ENCODE measurements around the gene PTGDR2. TPM values are rescaled to one million over a fixed set of nuclear protein-coding genes. Genes with fewer than 3 reads are reported as not detected.

PTGDR2 gene
- total RNA-seq, 2 donors from 2014 or later, result 0.34 to 0.46 TPM

DNA sequence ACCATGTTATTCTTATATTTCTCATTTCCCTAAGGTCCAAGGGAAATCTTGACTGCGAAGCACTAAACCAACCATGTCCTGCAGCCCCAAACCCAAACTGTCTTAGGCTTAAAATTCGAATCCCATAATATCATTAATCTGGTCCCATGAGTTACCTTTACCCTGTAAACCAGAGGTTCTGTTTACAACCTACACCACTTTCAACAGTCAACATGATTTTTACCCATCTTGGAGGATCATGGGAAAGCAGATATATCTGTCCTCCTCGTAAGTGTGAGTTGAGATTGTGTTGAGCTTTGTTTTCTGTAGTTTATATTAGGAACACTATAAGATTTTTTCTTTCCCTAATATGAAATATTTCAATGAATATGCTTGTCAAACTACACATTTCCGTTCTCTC, 44.2 kb upstream of the PTGDR2 start:
- Histone ChIP-seq H3K27me3 (replicated peaks; ENCODE audit: insufficient read depth) (no peaks in the 10 kb centered on the region), H3K4me1 (replicated peaks) (peaks cover 6% of the 10 kb centered on the region), H3K4me3 (no peak overlapping the region), H3K36me3 (peaks cover 21 to 42% of the 10 kb centered on the region in 2 donors), H3K27ac (no peak overlapping the region), H3K9me3 (no peaks in the 10 kb centered on the region)
- WGBS, result 76% methylated on average over 4 of the region's 4 CpGs
- TF ChIP-seq POLR2A (IDR thresholded peaks at IDR 0.05), result no peak
- no peak for TF ChIP-seq POLR2AphosphoS5 (IDR thresholded peaks at IDR 0.05)
- TF ChIP-seq, protein P1, sequence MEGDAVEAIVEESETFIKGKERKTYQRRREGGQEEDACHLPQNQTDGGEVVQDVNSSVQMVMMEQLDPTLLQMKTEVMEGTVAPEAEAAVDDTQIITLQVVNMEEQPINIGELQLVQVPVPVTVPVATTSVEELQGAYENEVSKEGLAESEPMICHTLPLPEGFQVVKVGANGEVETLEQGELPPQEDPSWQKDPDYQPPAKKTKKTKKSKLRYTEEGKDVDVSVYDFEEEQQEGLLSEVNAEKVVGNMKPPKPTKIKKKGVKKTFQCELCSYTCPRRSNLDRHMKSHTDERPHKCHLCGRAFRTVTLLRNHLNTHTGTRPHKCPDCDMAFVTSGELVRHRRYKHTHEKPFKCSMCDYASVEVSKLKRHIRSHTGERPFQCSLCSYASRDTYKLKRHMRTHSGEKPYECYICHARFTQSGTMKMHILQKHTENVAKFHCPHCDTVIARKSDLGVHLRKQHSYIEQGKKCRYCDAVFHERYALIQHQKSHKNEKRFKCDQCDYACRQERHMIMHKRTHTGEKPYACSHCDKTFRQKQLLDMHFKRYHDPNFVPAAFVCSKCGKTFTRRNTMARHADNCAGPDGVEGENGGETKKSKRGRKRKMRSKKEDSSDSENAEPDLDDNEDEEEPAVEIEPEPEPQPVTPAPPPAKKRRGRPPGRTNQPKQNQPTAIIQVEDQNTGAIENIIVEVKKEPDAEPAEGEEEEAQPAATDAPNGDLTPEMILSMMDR (IDR thresholded peaks at IDR 0.05), result no peak
- intact Hi-C loops (cut with DNase I), result loop anchor here (1.0 to 5.0 kb wide), 2 partner anchors 69 to 123 kb away; no protein-coding TSS in a partner anchor
- DNase-seq (ENCODE audit: low spot score), result no peak

DNA sequence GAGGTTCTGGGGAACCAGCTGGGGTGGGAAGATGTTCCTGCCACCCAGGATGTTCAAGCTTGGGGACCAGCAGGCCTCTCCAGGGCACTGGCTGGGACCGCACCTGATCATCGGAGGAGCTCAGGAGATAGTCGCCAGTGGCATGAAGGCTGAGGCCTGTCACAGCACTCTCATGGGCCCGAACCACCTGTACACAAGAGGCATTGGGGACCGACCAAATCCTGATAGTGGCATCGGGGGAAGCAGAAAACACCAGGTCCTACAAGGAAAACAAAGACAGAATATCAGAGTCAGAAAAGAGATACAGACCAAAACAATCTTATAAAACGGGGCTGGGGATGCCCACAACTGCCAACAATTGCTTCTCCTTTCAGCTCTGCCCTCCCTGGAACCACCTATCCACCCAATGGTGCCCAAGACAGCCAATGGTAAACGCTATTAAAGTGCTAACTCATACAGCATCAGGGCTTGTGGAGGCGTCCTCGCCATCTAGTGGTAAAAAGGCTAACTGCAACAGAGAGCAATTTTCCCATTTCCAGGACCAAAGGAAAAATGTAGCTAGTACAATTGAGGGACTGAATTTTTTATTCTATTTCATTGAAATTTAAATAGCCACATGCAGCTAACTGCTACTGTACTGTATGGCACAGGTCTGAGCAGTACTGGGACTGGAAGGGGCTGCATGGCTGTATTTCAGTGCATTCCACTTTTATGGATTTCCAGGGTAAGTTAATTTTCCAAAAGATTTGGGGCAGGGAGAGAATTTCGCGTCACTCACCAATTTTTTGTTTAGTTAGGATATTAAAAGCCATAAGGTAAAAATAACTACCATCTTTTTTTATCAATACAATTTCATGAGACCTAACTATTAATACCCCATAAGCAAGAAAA, 43.5 kb upstream of the PTGDR2 start:
- Histone ChIP-seq H3K4me1 (replicated peaks) (no peaks in the 10 kb centered on the region), H3K9me3 (no peaks in the 10 kb centered on the region), H3K27me3 (replicated peaks; ENCODE audit: insufficient read depth) (no peaks in the 10 kb centered on the region), H3K36me3 (peaks cover 21 to 42% of the 10 kb centered on the region in 2 donors), H3K4me3 (no peak overlapping the region), H3K27ac (peak overlapping the region in 1 of 2 donors; percentile 32)
- intact Hi-C loops (cut with DNase I), result loop anchor here (1.0 to 5.0 kb wide), 2 partner anchors 68 to 122 kb away; no protein-coding TSS in a partner anchor
- WGBS, result 62% methylated on average over 12 of the region's 12 CpGs
- TF ChIP-seq POLR2A (IDR thresholded peaks at IDR 0.05) (no peak), POLR2AphosphoS5 (IDR thresholded peaks at IDR 0.05) (peak; percentile 55)
- TF ChIP-seq, protein P1 (IDR thresholded peaks at IDR 0.05), result peak; percentile 67 to 88 (median 86)
- DNase-seq (ENCODE audit: low spot score), result peak; percentile 46

DNA sequence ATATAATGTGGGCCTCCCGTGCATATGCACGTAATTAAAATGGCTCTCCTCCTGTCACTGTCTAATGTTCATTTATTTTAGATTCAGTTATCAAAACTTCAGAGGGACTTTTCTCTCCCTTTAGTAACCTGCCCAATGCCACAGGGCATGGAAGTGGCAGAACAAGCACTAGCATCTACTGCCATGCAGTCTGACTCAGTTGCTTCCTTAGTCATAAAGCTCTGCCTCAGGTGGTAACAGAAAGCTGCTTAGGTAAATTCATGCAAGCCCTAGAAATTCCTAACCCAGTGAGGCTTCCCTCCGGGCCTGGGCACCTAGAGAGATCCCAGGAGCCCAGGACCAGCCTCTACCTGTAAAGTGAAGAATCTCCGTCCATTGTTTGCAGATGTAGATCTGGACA, 41.7 kb upstream of the PTGDR2 start:
- peaks cover 21 to 34% of the 10 kb centered on the region in 2 donors for H3K36me3 ChIP-seq
- H3K4me1 ChIP-seq (replicated peaks), result peaks cover 3% of the 10 kb centered on the region
- TF ChIP-seq POLR2A (IDR thresholded peaks at IDR 0.05) (no peak), POLR2AphosphoS5 (IDR thresholded peaks at IDR 0.05) (no peak)
- TF ChIP-seq, protein P1 (IDR thresholded peaks at IDR 0.05), result no peak
- H3K9me3 ChIP-seq, result no peaks in the 10 kb centered on the region
- intact Hi-C loops (cut with DNase I), result loop anchor here (5.0 kb wide), 1 partner anchor 120 kb away; no protein-coding TSS in a partner anchor
- no peak overlapping the region for H3K4me3 ChIP-seq
- H3K27ac ChIP-seq, result no peak overlapping the region
- DNase-seq (ENCODE audit: low spot score), result no peak
- WGBS, result 97% methylated on average over 4 of the region's 4 CpGs
- no peaks in the 10 kb centered on the region for H3K27me3 ChIP-seq (replicated peaks; ENCODE audit: insufficient read depth)

DNA sequence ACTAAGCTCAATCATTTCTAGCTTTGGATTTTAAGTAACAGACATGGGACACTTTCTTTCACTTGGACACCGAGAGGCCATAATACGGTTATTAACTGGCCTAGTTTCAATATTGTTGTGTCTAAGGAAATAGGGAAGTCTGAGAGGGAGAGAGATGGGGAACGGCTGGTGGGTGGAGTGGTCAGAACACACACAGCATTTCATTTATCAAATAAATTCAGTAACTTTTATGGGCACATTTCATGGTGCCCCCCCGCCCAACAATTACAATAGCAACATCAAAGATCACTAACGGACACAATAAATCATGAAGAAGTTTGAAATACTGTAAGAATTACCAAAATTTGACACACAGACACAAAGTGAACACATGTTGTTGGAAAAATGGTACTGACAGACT, 39.9 kb upstream of the PTGDR2 start:
- intact Hi-C loops (cut with DNase I), result loop anchor here (5.0 kb wide), 1 partner anchor 118 kb away; no protein-coding TSS in a partner anchor
- no peak overlapping the region for H3K4me3 ChIP-seq
- H3K9me3 ChIP-seq, result no peaks in the 10 kb centered on the region
- H3K27me3 ChIP-seq (replicated peaks; ENCODE audit: insufficient read depth), result no peaks in the 10 kb centered on the region
- H3K27ac ChIP-seq, result no peak overlapping the region
- 79% methylated on average over 5 of the region's 5 CpGs for WGBS
- peaks cover 21 to 23% of the 10 kb centered on the region in 2 donors for H3K36me3 ChIP-seq
- no peak for DNase-seq (ENCODE audit: low spot score)
- H3K4me1 ChIP-seq (replicated peaks), result peaks cover 3% of the 10 kb centered on the region
- TF ChIP-seq POLR2AphosphoS5 (IDR thresholded peaks at IDR 0.05) (no peak), POLR2A (IDR thresholded peaks at IDR 0.05) (no peak)
- TF ChIP-seq, protein P1 (IDR thresholded peaks at IDR 0.05), result no peak
